SK-N-MC (cell line): Measurements from ENCODE around the gene APBA2.

ENCODE experiments used
- EZH2 ChIP-seq: fragments of 200-600 bp; sonication (generic); IDR thresholded peaks from one replicate; pipeline ENCODE4 v1.6.1; 2017; ENCODE audit warnings: antibody characterized with exemption
- POLR2AphosphoS5 ChIP-seq: IDR thresholded peaks from 2 replicates; pipeline ENCODE4 v1.6.1; 2012; ENCODE audit warnings: mild to moderate bottlenecking, low read depth, low read length, borderline replicate concordance

DNA sequence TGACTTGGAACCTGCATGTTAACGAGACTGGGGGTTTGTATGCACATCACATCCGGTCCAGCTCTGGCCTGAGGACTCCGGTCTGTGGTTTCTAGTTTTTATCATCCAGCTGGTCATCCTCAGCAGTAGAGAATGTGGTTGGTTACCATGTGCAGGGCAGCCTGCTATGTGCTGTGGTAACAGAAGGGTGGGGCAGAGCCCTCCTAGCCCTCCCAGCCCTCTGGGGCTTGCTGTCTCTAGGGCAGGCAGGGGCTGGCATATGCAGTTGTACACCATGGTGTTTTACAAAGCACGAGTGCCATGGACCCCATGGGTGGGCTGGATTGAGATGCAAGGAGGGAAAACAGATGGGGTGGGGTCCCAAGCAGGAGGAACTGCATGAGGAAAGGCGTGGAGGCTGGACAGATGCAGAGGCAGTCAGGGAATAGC lies 70.2 kb downstream of the APBA2 start:
- TF ChIP-seq EZH2, result no peak
- TF ChIP-seq POLR2AphosphoS5, result no peak
